Liver (tissue), 3 donors: ENCODE data around the gene NTM.

Source experiments
- EGR1 ChIP-seq, 2 donors: IDR thresholded peaks; 2 replicates each; pipeline ENCODE4 v1.6.1; 2016 to 2018; ENCODE audit warnings: antibody characterized with exemption in 2 of 2, low read depth in 2 of 2
- GABPA ChIP-seq, 2 donors: IDR thresholded peaks in 1 of 2; conservative IDR thresholded peaks in 1 of 2; 2 replicates each; pipeline ENCODE4 v1.6.1; 2016; ENCODE audit warnings: antibody characterized with exemption in 2 of 2, mild to moderate bottlenecking in 1 of 2, moderate library complexity in 1 of 2
- JUND ChIP-seq, 2 donors: IDR thresholded peaks; 2 replicates each; pipeline ENCODE4 v1.6.1; 2016; ENCODE audit warnings: antibody characterized with exemption in 2 of 2
- RAD21 ChIP-seq, 2 donors: IDR thresholded peaks; 2 replicates each; pipeline ENCODE4 v1.6.1; 2016; ENCODE audit warnings: antibody characterized with exemption in 2 of 2, mild to moderate bottlenecking in 2 of 2
- SP1 ChIP-seq: IDR thresholded peaks from 2 replicates; pipeline ENCODE4 v1.6.1; 2018; ENCODE audit warnings: antibody characterized with exemption, mild to moderate bottlenecking
- TAF1 ChIP-seq: conservative IDR thresholded peaks from 2 replicates; pipeline ENCODE4 v1.6.1; 2016; ENCODE audit warnings: antibody characterized with exemption, mild to moderate bottlenecking
- YY1 ChIP-seq: IDR thresholded peaks from 2 replicates; pipeline ENCODE4 v1.6.1; 2016; ENCODE audit warnings: antibody characterized with exemption, mild to moderate bottlenecking
- TF ChIP-seq, protein P1 (sequence below): fragments of 150-350 bp; IDR thresholded peaks from 2 replicates; pipeline ENCODE4 v1.5.1; 2017; ENCODE audit warnings: improper control_type of control experiment, low read depth, low read length; ENCODE audit not compliant: missing input control
- TF ChIP-seq, protein P2 (sequence below): IDR thresholded peaks from 2 replicates; pipeline ENCODE4 v1.6.1; 2016; ENCODE audit warnings: antibody characterized with exemption
- TF ChIP-seq, protein P3 (sequence below): IDR thresholded peaks from 2 replicates; pipeline ENCODE4 v1.6.1; 2016; ENCODE audit warnings: antibody characterized with exemption
- TF ChIP-seq, protein P4 (sequence below): IDR thresholded peaks from 2 replicates; pipeline ENCODE4 v1.6.1; 2016; ENCODE audit warnings: antibody characterized with exemption
- TF ChIP-seq, protein P5 (sequence below): IDR thresholded peaks from 2 replicates; pipeline ENCODE4 v1.6.1; 2016; ENCODE audit warnings: antibody characterized with exemption, mild to moderate bottlenecking
- donor health status: healthy.
- donor health status: healthy.

DNA sequence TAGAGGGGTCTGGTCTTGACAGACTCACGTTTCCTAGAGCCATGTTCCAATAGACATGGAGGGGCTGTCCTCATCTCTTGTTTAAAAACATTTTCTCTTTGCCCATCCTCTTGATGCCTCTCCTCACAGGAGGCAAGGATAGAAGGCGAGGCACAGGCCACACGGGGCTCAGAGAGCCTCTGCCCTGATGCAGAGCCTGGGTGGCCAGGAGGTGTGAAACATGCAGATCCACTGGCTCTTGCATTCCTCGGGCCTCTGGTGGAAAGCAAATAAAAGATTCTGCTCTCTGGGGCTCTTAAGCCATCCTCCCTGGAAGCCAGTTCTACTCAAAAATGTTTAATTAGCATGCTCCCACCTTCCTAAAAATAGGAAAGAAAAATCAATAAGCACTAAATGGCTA is 43.6 kb upstream of the NTM start:
- TF ChIP-seq, protein P1, sequence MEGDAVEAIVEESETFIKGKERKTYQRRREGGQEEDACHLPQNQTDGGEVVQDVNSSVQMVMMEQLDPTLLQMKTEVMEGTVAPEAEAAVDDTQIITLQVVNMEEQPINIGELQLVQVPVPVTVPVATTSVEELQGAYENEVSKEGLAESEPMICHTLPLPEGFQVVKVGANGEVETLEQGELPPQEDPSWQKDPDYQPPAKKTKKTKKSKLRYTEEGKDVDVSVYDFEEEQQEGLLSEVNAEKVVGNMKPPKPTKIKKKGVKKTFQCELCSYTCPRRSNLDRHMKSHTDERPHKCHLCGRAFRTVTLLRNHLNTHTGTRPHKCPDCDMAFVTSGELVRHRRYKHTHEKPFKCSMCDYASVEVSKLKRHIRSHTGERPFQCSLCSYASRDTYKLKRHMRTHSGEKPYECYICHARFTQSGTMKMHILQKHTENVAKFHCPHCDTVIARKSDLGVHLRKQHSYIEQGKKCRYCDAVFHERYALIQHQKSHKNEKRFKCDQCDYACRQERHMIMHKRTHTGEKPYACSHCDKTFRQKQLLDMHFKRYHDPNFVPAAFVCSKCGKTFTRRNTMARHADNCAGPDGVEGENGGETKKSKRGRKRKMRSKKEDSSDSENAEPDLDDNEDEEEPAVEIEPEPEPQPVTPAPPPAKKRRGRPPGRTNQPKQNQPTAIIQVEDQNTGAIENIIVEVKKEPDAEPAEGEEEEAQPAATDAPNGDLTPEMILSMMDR, result no peak
- TF ChIP-seq, protein P2, sequence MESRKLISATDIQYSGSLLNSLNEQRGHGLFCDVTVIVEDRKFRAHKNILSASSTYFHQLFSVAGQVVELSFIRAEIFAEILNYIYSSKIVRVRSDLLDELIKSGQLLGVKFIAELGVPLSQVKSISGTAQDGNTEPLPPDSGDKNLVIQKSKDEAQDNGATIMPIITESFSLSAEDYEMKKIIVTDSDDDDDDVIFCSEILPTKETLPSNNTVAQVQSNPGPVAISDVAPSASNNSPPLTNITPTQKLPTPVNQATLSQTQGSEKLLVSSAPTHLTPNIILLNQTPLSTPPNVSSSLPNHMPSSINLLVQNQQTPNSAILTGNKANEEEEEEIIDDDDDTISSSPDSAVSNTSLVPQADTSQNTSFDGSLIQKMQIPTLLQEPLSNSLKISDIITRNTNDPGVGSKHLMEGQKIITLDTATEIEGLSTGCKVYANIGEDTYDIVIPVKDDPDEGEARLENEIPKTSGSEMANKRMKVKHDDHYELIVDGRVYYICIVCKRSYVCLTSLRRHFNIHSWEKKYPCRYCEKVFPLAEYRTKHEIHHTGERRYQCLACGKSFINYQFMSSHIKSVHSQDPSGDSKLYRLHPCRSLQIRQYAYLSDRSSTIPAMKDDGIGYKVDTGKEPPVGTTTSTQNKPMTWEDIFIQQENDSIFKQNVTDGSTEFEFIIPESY, result no peak
- no peak for TF ChIP-seq GABPA (IDR thresholded peaks at IDR 0.05 in 1 of 2, conservative IDR thresholded peaks at IDR 0.05 in 1 of 2)
- TF ChIP-seq, protein P3, sequence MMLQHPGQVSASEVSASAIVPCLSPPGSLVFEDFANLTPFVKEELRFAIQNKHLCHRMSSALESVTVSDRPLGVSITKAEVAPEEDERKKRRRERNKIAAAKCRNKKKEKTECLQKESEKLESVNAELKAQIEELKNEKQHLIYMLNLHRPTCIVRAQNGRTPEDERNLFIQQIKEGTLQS, result no peak
- TF ChIP-seq EGR1 (IDR thresholded peaks at IDR 0.05; ENCODE audit: low read depth in 2 of 2), result no peak
- no peak for TF ChIP-seq YY1
- TF ChIP-seq RAD21 (IDR thresholded peaks at IDR 0.05), result no peak
- no peak for TF ChIP-seq TAF1
- TF ChIP-seq, protein P4, sequence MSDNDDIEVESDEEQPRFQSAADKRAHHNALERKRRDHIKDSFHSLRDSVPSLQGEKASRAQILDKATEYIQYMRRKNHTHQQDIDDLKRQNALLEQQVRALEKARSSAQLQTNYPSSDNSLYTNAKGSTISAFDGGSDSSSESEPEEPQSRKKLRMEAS, result no peak
- TF ChIP-seq, protein P5, sequence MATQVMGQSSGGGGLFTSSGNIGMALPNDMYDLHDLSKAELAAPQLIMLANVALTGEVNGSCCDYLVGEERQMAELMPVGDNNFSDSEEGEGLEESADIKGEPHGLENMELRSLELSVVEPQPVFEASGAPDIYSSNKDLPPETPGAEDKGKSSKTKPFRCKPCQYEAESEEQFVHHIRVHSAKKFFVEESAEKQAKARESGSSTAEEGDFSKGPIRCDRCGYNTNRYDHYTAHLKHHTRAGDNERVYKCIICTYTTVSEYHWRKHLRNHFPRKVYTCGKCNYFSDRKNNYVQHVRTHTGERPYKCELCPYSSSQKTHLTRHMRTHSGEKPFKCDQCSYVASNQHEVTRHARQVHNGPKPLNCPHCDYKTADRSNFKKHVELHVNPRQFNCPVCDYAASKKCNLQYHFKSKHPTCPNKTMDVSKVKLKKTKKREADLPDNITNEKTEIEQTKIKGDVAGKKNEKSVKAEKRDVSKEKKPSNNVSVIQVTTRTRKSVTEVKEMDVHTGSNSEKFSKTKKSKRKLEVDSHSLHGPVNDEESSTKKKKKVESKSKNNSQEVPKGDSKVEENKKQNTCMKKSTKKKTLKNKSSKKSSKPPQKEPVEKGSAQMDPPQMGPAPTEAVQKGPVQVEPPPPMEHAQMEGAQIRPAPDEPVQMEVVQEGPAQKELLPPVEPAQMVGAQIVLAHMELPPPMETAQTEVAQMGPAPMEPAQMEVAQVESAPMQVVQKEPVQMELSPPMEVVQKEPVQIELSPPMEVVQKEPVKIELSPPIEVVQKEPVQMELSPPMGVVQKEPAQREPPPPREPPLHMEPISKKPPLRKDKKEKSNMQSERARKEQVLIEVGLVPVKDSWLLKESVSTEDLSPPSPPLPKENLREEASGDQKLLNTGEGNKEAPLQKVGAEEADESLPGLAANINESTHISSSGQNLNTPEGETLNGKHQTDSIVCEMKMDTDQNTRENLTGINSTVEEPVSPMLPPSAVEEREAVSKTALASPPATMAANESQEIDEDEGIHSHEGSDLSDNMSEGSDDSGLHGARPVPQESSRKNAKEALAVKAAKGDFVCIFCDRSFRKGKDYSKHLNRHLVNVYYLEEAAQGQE, result no peak
- TF ChIP-seq SP1, result no peak
- TF ChIP-seq JUND (IDR thresholded peaks at IDR 0.05), result no peak
